GM12872 (cell line): ENCODE measurements around the gene ZFP36L1.

Experiments used
- CTCF ChIP-seq: IDR thresholded peaks from 3 replicates; pipeline ENCODE4 v1.5.1; 2011; ENCODE audit warnings: low read depth, mild to moderate bottlenecking, low read length, moderate library complexity; ENCODE audit not compliant: insufficient read depth

ZFP36L1 gene

GRCh38 chr14:68825729-68826128 lies 32.9 kb upstream of the ZFP36L1 start:
- TF ChIP-seq CTCF = no peak

GRCh38 chr14:68824517-68825347 lies 31.9 kb upstream of the ZFP36L1 start:
- peak; percentile 98 for TF ChIP-seq CTCF

DNA sequence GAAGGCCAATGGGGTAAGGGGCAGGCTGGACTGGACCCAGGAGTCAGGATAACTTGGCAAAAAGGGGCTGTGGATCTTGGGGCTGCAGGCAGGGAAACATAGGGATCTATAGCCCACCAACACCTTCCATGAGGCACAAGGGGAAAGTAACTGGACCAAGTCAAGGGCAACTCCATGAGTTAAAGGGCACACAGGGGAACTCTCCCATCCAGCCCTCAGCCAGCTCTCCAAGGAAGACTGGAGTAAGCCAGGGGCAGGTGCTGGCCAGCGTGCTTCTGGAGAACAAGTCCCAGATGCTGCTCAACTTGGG lies 31.3 kb upstream of the ZFP36L1 start:
- TF ChIP-seq CTCF = no peak

- TF ChIP-seq CTCF = no peak
These were observed 30.8 kb upstream of the ZFP36L1 start for GRCh38 chr14:68823434-68824206.

- TF ChIP-seq CTCF = 0 out of 3 replicates have a peak, but pooled peaks have one; percentile 5
These were observed 30.1 kb upstream of the ZFP36L1 start for GRCh38 chr14:68822926-68823325.

GRCh38 chr14:68822132-68822651 lies 29.3 kb upstream of the ZFP36L1 start:
- TF ChIP-seq CTCF = no peak

DNA sequence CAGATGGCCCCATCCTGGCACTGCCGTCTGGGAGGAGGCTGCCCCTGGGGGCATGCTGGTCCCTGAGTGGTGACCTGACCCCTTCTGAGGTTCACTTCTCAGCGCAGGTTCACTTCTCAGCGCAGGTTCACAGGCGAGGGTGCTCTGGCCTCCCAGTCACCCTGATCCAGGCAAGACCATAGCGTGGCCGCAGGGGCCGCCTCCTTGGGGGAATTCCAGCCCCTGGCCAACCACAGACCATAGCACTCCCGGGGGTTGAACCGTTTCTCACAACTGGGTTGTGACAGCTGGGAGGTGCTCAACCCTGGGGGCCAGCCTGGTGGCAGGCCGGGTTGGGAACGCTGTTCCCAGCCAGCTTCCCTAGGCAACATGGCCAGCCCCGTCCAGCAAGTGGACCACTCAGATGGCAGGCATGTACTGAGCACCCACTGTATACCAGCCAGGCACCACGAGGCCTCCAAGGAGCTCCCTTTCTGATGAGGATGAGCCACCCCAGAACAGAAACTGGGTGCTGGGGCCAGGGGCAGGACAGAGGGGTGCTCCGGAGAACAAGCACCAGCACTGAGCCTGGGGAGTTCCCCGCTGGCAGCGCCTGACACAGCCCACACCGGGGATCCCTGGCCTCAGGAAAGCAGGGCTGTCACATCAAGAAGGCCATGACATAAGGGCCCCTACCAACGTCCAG lies 28.3 kb upstream of the ZFP36L1 start:
- TF ChIP-seq CTCF = no peak
